GM18870 (cell line): Measurements from ENCODE around the gene SRCIN1.

ENCODE experiments used
- ATAC-seq: cut with Tn5 transposase; IDR thresholded peaks from one replicate; pipeline ENCODE4 v1.9.1; 2021; ENCODE audit warnings: moderate library complexity; ENCODE audit not compliant: unreplicated experiment

The SRCIN1 gene

GRCh38 chr17:38601539-38602351 is 4.0 kb downstream of the SRCIN1 start:
- ATAC-seq, result no peak

DNA sequence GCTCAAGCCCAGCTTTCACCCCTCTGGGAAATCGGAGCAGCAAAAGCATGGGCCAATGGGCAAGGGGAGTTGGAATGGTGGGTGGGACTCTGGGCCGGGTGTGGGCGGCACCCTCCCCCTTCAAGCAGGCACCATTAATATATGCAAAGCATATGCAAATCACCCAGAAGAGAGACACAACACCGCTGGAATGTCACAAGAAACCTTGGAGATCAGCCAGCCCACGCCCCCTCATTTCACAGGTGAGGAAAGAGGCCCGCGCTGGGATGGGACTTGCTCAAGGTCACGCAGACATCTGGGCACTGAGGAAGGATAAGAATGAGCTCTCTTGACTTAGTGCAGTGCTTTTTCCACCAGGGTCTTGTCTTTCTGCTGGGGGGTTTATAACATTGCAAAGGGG is 4.8 kb downstream of the SRCIN1 start:
- no peak for ATAC-seq

- no peak for ATAC-seq
Observed at GRCh38 chr17:38600416-38600815, 5.3 kb downstream of the SRCIN1 start.

DNA sequence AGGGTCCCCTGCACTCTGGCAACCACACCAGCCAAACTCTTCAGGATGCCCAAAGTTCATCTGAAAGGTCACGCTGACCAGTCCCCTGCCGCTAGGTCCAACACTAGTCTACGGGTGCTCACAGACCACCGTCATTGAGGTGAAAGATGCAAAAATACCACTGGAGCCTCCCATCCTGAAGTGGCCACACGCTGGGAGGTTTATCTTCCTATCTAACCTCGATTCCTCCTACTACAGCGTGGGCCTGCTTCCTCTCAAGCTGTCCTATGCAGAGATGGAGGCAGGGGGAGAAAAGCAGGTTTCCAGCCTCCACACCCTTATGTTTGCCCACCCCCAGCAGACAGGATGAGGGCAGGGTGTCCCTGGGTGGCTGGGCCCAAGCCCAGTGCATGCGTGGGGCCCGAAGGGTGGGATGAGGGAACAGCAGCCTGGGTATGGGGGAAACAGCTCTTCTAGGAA is 6.3 kb downstream of the SRCIN1 start:
- ATAC-seq, result no peak

DNA sequence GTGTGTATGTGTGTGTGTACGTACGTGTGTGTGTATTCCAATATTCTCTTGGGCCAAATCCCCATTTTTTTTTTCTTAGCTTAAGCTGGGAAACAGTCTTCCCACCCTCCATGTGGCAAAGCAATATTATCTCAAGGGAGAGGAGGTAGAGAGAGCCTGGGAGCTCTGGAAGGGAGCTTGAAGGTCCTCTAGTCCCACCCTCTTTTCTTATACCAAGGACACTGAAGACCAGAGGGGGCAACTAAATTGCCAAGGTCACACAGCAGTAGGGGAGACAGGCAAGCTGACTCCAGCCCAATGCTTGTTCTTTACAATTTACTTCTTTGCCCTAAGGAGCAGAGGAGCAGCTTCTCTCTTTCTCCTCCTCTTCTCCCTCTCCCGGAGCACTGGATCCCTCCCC is 6.8 kb downstream of the SRCIN1 start:
- no peak for ATAC-seq

DNA sequence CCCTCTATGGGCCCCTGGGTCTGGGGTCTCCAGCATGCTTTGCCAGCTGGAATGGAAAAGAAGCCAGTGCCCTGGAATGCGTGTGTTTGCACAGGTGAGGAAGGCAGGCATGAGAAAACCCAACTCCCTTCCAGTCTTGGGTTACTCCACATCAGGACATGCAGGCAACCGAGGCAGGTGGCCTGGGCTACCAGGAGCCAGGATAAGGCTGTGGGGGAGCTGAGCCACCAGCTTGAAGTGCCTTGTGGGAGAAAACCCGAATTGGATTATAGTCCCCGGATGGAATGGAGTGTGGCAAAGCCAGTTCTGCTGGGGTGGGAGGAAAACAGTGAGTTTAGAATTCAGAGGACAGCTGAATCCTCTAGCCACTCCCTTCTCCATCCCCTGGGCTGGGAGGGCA is 7.2 kb downstream of the SRCIN1 start:
- no peak for ATAC-seq

DNA sequence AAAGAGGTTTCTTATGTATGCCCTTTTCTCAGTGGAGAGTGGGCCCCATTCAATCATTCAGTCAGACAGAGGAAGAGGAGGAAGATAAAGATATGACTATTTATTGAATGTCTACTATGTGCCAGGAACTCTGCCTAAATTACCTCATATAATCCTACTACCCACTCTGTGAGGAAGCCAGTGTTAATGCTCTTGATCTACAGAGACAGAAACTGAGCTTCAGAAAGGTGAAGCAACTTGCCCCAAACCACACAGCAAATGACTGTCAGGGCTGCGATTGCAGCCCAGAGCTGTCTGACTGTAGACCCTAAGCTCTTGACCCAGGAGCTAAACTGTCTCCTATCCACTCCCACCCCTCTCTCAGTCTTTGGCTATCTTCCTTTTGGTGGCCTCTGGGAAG is 8.4 kb downstream of the SRCIN1 start:
- no peak for ATAC-seq

DNA sequence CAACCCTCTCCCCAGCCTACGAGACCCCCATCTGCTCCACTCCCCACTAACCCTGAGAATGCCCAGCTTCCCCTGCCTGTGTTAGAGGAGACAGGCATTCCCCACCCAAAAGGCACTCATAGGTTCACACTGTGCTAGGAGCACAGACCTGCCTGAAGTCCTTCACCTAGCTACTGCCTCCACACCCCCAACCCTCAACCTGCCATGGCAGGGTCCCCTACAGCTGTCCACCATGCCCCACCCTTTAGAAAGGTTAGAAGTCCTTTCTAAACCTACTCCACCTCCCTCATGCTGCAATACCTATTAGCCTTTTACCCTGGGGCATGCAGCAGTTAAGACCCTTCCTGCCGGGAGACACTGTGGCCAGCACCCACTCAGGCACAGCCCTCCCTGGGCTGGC is 9.1 kb downstream of the SRCIN1 start:
- no peak for ATAC-seq

- ATAC-seq, result no peak
Observed at GRCh38 chr17:38595892-38596291, 9.9 kb downstream of the SRCIN1 start.

DNA sequence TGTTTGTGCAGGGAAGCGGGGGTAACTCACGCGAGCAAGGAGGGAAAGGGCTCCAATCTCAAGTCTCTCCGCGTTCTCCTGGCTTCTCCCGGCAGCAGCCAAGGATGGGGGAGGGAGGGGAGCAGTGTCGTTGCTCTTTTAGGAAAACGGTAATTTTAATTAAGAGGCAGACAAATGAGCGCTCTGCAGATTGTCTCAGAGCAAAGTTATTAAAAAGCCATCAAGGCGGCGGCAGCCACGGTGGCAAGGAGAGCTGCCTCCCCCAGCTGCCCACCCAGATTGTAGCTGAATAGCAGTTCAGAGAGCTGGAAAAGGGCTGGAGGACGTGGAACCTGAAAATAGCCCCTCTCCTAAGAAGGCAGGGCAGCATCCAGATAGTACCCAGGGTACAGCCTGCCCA is 11.6 kb downstream of the SRCIN1 start:
- no peak for ATAC-seq

- ATAC-seq, result no peak
Observed at GRCh38 chr17:38592487-38592886, 13.3 kb downstream of the SRCIN1 start.

DNA sequence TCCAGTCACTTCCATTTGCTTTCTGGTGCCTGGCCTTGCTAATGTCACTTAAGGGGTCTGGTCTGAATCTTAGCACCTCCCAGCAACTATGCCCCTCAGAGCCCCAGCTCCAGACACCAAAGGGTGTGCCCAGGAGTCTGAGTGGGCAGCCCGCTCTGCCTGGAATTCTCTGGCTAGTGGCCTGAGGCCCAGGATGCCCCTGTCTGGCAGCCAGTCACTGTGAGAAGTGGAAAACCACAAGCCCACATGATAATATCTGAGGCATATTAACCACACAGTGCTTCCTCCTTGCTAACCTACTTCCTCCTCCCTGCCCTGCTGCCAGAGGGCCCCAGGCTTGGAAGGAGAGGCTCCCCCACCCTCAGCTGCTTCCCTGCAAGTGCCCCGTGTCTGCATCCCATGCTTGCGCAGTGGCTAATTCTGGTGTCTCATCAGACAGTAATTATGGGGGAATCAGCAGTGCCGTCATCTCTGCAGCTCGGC is 14.0 kb downstream of the SRCIN1 start:
- no peak for ATAC-seq

GRCh38 chr17:38590988-38591758 is 14.6 kb downstream of the SRCIN1 start:
- ATAC-seq, result no peak

GRCh38 chr17:38589462-38590114 is 16.2 kb downstream of the SRCIN1 start:
- no peak for ATAC-seq

DNA sequence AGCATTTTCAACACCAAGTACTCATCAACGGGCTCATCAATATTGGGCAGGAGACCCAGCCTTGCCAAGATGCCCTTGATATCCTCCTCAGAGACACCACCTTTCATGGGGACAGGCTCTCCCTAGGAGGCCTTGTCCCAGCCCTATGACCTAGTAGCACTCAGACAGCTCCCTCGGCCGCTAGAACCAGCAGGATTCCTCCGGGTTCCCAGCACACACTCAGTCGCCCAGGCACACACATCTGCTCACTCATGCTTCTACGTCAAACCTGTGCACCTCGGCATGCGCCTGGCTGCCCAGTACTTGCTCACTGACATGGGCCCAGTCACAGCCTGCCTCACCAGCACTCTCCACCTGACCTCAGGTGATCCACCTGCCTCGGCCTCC is 17.0 kb downstream of the SRCIN1 start:
- ATAC-seq, result no peak

GRCh38 chr17:38587947-38588787 is 17.6 kb downstream of the SRCIN1 start:
- no peak for ATAC-seq

DNA sequence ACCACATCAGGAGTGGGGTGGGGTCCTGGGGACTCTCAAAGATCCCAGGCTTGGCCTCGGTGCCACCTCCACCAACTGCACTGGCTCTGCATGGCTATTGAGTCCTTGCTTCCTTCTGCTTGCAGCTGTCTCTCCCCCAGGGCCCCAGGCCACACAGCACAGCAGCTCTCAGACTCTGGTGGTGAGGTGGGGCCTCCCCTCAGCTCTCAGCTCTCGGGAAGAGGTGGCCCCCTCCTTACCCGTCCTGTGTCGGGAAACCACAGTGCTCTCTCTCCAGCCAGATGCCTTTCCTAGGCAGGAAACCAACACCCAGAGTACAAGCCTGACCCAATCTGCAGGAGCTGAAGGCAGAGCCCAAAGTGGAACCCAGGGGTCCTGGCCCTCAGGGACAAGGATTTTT is 18.5 kb downstream of the SRCIN1 start:
- ATAC-seq, result no peak

GRCh38 chr17:38586788-38587187 is 19.0 kb downstream of the SRCIN1 start:
- ATAC-seq, result no peak

GRCh38 chr17:38585918-38586529 is 19.7 kb downstream of the SRCIN1 start:
- no peak for ATAC-seq
